Mammary microvascular endothelial cell (primary cell): ENCODE results near the gene PPEF1. TPM values are rescaled to one million over a fixed set of nuclear protein-coding genes. Genes with fewer than 3 reads are reported as not detected.

Source experiments
- total RNA-seq: library from RNA; depleted of rRNA; stranded (reverse); fragments of >200 nt; gene quantifications from 2 replicates; pipeline ENCODE4 v1.2.3, GENCODE V29; 2015

The PPEF1 gene, protein sequence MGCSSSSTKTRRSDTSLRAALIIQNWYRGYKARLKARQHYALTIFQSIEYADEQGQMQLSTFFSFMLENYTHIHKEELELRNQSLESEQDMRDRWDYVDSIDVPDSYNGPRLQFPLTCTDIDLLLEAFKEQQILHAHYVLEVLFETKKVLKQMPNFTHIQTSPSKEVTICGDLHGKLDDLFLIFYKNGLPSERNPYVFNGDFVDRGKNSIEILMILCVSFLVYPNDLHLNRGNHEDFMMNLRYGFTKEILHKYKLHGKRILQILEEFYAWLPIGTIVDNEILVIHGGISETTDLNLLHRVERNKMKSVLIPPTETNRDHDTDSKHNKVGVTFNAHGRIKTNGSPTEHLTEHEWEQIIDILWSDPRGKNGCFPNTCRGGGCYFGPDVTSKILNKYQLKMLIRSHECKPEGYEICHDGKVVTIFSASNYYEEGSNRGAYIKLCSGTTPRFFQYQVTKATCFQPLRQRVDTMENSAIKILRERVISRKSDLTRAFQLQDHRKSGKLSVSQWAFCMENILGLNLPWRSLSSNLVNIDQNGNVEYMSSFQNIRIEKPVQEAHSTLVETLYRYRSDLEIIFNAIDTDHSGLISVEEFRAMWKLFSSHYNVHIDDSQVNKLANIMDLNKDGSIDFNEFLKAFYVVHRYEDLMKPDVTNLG
- total RNA-seq = not detected in 2 replicates

DNA sequence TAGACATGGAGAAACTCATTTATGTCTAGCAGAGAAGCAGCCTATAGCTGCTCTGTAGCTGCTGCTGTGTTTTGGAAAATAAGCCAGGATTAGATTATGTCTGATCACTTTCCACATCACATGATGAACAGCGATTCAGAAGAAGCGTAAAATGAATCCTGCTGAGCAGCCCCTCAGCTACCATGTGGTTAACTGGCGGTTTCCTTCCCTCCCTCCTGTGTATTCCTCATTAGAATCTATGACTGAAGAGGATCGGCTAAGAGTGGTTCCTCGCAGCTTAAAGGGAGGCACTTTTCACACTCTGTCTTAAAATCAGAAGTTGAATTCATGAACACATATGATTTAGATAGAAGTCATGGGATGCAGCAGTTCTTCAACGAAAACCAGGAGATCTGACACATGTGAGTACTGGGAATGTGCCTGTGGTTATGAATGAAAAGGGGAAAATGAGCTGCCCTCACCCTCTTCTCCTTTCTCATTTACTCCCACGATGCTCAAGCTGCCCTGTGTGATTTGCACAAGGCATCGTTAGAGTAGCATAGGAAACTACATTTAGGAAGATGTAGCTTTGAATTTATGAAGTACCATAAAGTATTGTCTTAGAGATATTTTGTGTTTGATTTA, at the start of gene PPEF1:
Gene PPEF1, plus strand, starts transcription at position 220 of the 624 bp plus-strand sequence. Its CDS starts 136 bp downstream, at position 356.

DNA sequence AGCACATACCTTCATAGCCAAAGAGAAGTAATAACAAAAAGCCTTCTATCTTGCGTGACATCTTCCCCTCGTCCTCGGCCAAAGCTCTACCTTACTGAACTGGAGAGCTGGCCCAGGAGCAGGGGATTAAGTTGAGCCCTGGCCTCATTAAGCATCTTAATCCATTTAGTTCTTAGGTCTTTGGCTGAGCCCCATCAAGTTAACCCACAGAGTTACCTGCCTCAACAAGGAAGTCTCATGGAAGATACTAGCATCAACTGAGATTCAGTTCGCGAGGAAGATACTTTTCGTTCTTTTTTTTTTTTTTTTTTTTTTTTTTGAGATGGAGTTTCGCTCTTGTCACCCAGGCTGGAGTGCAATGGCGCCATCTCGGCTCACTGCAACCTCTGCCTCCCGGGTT, 35.4 kb upstream of the PPEF1 start, which contains the start of gene RS1:
Gene RS1, minus strand, starts transcription at position 101 of the 400 bp plus-strand sequence. Its CDS starts 40 bp downstream, at position 61.

Other genes with a start within 250 kb of the PPEF1 start
- gene RS1, start 35.5 kb upstream of the PPEF1 start, total RNA-seq = not detected in 2 replicates